ENCODE data around the gene SPTBN5.

SPTBN5 gene

GRCh38 chr15:41897363-41897799 lies 3.5 kb upstream of the SPTBN5 start:
- no peak for DNase-seq (ENCODE audit: extremely low read depth, low read depth)
- TF ChIP-seq, protein P1, sequence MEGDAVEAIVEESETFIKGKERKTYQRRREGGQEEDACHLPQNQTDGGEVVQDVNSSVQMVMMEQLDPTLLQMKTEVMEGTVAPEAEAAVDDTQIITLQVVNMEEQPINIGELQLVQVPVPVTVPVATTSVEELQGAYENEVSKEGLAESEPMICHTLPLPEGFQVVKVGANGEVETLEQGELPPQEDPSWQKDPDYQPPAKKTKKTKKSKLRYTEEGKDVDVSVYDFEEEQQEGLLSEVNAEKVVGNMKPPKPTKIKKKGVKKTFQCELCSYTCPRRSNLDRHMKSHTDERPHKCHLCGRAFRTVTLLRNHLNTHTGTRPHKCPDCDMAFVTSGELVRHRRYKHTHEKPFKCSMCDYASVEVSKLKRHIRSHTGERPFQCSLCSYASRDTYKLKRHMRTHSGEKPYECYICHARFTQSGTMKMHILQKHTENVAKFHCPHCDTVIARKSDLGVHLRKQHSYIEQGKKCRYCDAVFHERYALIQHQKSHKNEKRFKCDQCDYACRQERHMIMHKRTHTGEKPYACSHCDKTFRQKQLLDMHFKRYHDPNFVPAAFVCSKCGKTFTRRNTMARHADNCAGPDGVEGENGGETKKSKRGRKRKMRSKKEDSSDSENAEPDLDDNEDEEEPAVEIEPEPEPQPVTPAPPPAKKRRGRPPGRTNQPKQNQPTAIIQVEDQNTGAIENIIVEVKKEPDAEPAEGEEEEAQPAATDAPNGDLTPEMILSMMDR (IDR thresholded peaks at IDR 0.05; ENCODE audit: low read depth, low read length, missing control alignments) = no peak
- H3K4me3 ChIP-seq (replicated peaks; ENCODE audit: low read depth, low read length) = no peak overlapping the region

DNA sequence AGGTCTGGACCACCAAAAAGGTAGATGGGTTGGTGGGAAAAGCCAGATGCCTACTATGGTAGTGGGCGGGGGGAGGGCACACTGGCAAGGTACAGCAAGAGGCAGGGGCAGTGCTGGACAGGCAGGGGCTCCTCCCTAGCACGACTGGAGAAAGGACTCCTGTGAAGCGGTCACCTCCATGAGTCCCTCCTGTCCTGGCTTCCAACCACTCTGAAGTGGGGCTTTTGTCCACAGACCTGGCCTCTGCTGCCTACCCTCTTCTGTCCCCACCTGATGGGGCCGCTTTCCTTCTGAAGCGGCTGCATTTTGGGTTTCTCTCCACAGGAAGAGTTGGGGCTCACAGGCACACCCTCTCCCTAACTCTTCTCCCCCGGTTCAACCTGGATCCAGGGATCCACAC lies 2.7 kb upstream of the SPTBN5 start:
- no peak for DNase-seq (ENCODE audit: extremely low read depth, low read depth)
- no peak overlapping the region for H3K4me3 ChIP-seq (replicated peaks; ENCODE audit: low read depth, low read length)
- TF ChIP-seq, protein P1 (IDR thresholded peaks at IDR 0.05; ENCODE audit: low read depth, low read length, missing control alignments) = no peak

- TF ChIP-seq, protein P1 (IDR thresholded peaks at IDR 0.05; ENCODE audit: low read depth, low read length, missing control alignments) = no peak
- H3K4me3 ChIP-seq (replicated peaks; ENCODE audit: low read depth, low read length) = no peak overlapping the region
- no peak for DNase-seq (ENCODE audit: extremely low read depth, low read depth)
Observed at GRCh38 chr15:41895957-41896356, 2.1 kb upstream of the SPTBN5 start.

GRCh38 chr15:41895491-41895890 lies 1.6 kb upstream of the SPTBN5 start:
- no peak for DNase-seq (ENCODE audit: extremely low read depth, low read depth)
- TF ChIP-seq, protein P1 (IDR thresholded peaks at IDR 0.05; ENCODE audit: low read depth, low read length, missing control alignments) = no peak
- no peak overlapping the region for H3K4me3 ChIP-seq (replicated peaks; ENCODE audit: low read depth, low read length)

DNA sequence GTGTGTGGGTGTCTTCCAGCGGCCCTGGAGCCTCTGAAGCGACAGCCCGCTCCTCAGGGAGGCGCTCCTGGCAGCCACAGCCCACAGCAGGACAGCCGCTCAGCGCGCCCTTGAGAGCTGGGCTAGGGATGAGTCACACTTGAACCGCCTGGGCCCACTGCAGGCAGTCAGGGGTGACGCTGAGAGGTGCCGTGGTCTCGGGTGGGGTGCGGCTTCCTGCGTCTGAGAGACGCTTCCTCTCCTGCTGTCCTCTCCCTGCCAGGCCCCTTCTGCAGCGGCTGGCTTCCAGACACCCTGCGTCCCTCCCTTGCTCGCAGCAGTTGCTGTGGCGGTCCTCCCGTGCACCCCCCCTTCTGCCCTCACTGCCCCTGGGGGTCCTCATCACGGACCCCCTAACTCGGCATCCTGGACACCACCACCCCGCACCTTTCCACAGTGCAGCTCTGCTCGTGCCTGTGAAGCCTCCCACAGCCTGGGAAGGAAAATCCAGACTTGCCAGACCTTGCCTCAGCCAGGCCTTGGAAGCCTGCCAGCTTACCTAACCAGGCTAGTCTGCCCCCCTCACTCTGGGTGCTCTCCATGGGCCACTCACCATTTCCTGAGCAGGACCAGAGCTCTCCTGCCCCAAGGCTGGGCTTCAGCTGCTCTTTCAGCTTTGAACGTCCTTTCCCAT lies 1.1 kb upstream of the SPTBN5 start:
- no peak overlapping the region for H3K4me3 ChIP-seq (replicated peaks; ENCODE audit: low read depth, low read length)
- DNase-seq (ENCODE audit: extremely low read depth, low read depth) = peak; percentile 29
- TF ChIP-seq, protein P1 (IDR thresholded peaks at IDR 0.05; ENCODE audit: low read depth, low read length, missing control alignments) = no peak

DNA sequence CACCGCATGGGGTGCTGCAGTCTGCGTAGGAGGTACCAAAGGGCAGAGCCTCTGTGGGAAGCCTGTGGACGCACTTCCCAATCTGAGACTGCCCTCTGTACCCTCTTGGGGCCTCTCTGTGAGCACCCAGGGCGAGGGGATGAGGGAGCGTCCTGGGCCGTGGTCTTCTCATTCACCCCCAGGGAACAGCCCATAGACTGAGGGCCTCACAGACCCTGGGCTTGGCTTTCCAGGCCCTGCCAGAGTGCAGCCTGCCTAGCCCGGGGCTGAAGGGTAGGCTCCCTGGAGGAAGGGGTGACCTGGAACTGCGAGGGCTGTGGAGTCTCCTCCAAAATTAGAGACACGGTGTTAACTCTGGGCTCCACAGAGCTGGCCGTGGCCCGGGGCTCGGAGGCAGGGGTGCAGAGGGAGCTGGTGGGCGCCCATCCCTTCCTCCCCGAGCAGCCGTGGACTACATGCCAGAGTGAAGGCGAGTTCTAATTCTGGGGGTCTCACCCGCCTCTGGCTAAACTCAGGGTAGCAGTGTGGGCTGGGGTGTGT lies 468 bp upstream of the SPTBN5 start:
- DNase-seq (ENCODE audit: extremely low read depth, low read depth) = no peak
- TF ChIP-seq, protein P1 (IDR thresholded peaks at IDR 0.05; ENCODE audit: low read depth, low read length, missing control alignments) = no peak
- H3K4me3 ChIP-seq (replicated peaks; ENCODE audit: low read depth, low read length) = no peak overlapping the region
